Colon (tissue), 2 donors: ENCODE results near the gene HOXC4.

ENCODE experiments used
- FAIRE-seq: peaks from 2 replicates; lab custom pipeline; 2012; peaks lifted over from hg19 to GRCh38; lab: Jason Lieb, UNC
- donor health status: control.
- donor health status: control.

HOXC4 gene

DNA sequence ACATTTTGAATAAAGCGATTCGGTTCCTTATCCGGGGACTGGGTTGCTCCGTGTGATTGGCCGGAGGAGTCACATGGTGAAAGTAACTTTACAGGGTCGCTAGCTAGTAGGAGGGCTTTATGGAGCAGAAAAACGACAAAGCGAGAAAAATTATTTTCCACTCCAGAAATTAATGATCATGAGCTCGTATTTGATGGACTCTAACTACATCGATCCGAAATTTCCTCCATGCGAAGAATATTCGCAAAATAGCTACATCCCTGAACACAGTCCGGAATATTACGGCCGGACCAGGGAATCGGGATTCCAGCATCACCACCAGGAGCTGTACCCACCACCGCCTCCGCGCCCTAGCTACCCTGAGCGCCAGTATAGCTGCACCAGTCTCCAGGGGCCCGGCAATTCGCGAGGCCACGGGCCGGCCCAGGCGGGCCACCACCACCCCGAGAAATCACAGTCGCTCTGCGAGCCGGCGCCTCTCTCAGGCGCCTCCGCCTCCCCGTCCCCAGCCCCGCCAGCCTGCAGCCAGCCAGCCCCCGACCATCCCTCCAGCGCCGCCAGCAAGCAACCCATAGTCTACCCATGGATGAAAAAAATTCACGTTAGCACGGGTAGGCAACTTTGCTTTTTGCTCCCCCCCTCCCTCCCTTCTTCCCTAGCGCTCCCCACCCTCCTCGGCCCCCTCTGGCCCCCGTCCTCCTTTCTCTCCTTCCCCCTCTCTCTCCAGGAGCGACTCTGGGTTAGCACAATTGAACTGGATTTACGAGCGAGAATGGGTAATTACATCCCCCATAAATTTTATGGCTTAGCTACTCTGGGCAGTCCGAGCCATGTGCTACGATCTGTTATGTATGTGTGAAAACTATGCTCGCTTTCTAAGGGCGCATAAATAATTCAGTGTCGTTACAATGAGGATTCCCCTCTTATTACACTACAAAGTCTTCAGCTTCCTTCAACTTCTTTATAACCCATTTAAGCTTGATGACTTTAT, at the start of gene HOXC4:
HOXC4 (plus strand) TSS at position 85 of the 991 bp plus-strand sequence; CDS start at position 173, 88 bp downstream.
- FAIRE-seq = no peak

DNA sequence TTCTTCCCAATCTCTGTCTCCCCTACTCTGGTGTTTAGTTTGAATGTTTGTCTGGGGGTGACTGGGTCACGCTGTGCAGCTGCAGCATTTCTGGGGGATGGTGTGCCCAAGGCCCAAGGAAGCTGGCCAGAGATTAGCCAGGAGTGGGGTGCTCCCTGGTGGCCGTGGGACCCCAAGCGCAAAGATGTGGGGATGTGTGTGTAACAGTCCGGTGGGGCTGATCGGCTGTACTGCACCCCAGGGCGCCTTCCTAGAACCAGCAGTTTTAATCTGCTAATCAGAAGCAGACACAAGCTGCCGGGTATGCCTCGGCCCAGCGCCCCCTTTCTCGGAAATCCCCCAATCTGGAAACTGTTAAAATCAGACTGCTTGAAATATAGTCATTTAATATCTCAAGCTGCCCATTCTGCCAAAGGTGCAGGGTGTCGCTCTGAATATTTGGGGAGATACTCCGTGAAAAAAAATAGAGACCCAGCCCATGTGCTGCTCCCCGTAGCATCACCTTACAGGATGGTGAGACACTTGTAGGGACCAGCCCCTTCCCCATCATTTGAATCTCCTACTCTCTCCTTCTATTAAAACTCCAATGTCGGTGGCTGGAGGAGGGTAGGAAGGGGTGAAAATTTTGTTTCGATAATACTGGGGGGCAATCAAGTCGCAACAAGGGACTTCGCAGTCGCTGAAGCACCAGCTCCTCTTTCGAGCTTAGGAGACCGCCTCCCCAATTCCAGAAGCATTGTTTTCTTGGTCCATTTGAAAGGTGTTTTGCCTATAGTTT, 49.4 kb upstream of the HOXC4 start:
- FAIRE-seq = no peak

DNA sequence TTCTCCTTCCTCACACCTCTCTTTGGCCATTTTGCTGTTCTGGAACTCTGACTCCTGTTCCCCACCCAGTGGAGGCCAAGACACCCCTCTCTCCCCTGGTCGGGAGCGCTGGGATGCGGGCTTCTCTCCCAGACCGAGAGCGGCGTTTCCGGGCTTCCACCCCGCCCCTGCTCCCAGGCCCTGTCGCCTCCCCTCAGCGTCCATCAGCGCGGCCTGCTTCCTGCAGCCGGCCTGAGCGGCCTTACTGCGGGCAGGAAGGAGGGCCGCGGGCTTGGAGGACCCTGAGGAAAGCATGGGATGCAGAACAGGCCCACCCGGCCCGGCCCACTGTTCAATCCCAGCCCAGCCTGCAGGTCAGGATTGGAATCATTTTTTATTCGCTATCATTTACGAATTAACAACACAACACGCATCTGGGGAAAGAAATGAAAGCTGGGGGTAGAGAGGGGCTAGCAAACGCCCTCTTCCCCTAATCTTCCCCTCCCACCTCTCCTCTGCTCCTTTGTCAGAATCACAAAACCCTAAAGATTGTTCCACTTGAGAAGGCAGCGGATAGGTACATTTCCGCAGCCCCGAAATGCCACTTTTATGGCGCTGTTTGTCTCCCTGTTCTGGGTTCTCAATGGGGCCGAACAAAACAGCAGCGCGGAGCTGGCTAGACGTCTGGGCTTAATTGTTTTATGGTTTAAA, 48.6 kb upstream of the HOXC4 start:
- FAIRE-seq = no peak

DNA sequence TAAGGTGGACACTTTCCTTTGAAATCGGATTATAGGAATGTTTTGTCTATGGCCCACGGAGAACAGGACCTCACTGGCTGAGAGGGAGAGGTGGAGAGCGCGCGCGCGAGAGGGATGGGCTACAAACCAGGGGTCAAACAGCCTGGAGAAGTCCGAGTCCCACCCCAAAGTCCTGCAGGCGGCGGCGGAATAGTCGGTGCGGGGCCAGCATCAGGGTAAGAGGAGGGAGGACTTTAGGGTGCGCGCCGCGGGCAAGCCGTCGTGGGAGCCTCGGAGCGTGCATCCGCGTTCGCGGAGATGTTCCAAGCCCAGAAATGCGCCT, 48.1 kb upstream of the HOXC4 start:
- FAIRE-seq = no peak

DNA sequence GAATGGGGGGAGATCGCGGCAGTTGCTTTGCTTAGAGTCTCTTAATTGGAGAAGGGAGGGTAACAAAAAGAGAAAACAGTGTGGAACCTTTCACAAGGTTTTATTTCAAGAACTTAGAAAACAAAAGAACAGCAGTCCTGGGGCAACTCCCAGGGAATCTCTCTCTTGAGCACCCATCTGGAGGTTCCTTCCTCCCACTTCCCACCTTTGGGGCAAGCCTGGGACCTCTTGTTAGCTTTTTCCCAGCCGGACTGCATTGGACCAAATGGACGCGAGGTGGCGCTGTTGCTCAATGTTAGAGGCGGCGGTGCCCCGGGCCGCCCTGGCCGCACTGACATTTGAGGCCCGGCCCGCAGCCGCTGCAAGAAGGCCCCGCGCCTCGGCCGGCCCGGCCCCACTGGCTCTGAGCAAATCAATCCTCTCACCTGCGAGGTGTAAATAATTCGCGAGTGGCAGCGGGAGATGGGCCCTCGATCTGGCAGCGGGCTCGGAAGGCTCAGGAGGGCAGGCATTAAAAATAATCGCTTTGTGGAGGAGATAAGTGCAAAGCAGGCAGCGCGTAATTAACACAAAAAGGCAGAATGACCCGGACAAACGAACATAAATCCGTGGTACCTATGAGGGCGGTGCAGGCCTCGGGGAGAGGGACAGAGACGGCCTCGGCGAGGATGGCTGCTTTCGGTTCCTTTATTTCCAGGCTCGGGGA, 47.6 kb upstream of the HOXC4 start:
- no peak for FAIRE-seq

DNA sequence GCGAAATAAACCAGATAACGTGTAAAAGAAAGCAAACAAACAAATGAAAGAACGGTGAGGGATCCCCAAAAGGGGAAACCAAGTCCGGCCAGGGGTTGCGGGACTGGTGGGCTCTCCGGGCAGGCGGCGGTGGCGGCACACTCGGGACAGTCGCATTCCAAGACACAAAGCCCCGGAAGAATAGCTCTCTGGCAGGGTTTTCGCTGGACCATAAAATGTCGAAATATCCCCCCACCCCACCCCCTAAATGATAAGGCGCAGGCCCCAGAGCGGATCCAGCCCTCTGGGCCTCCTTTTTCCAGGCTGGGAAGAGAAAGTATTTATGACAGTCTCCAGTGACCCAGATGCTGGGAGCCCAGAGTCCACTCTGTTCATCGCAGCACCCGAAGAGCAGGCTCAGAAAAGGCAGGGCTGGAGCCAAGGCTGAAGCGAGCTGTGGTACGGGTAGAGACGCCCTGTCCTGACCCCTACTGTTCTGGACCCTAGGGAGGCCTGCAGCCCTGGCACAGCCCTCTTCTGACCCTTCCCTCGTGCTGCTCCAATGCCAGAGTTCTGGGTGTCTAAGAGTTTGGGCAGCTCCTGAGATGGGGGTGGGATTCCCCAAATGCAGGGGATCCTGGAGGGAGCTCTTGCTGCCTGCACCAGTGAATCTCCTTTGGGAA, 46.9 kb upstream of the HOXC4 start:
- FAIRE-seq = no peak

DNA sequence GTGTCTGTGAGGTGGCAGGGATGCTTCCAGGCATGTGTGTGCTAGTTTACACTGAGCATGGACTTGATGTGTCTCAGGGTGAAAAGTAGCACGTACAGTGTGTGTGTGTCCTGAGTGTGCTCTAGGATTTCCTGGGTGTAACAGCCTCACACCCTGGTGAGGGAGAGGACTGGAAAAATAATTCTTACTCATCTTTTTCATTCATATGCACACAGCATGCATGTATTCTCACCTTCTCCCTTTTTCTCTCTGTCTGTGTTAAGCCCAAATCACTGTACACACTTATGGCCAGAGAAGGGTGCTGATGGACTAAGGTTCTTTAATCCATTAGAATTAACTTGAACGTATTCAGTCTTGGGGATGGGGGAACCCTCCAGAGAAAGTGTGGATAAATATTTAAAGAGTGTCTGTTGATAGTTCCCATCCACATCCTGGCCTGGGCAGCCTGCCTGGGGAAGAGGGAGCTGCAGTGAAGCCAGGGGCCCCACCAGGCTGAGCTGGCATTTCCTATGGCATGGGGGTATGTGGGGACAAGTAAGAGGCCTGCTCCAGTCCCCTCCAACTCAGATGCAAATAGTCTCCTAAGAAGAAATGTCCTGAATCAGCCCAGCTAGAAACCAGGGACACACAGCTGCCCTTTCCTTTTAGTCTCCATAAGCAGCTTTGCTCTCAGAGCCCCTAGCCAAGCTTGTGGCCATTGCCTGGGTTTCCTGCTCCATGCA, 45.9 kb upstream of the HOXC4 start:
- FAIRE-seq = no peak

DNA sequence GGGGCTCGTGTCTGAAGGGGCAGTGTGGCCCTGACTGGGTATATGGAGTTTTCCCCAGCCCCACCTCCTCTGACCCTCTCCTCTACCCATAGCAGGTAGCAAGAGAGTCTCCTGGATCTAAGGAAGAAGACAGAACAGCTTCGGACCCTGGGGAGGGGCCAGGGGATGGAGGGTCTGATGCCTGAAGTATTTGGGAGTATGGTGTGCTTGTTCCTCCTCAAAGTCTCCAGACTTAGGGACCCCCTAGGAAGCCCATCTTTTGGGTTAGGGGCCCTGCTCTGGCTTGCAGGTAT, 45.4 kb upstream of the HOXC4 start:
- FAIRE-seq = no peak

DNA sequence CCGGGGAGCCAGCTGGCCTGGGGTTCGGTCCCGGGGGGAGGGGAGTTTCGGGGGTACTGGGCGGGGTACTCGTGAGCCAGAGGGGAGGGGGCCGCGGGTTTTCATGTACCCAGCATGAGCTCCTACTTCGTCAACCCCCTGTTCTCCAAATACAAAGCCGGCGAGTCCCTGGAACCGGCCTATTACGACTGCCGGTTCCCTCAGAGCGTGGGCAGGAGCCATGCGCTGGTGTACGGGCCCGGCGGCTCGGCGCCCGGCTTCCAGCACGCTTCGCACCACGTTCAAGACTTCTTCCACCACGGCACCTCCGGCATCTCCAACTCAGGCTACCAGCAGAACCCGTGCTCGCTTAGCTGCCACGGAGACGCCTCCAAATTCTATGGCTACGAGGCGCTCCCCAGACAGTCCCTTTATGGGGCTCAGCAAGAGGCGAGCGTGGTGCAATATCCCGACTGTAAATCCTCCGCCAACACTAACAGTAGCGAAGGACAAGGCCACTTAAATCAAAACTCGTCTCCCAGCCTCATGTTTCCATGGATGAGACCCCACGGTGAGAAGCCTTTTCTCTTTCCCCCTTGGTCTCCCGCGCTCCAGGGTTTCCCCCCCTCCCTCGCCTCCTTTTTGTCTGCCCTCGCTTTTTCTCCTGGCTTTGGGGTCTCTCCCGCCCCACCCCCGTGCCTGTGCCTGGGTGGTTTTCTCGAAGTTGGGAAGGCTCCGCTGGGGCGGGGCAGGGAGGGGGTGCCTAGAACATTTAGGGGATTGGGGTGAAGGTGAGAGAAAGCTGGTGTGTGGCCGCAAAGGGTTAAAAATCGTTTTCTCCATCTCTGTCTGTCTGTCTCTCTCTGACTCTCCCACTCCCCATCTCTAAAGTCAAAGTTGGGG, 44.2 kb upstream of the HOXC4 start:
- FAIRE-seq = no peak

DNA sequence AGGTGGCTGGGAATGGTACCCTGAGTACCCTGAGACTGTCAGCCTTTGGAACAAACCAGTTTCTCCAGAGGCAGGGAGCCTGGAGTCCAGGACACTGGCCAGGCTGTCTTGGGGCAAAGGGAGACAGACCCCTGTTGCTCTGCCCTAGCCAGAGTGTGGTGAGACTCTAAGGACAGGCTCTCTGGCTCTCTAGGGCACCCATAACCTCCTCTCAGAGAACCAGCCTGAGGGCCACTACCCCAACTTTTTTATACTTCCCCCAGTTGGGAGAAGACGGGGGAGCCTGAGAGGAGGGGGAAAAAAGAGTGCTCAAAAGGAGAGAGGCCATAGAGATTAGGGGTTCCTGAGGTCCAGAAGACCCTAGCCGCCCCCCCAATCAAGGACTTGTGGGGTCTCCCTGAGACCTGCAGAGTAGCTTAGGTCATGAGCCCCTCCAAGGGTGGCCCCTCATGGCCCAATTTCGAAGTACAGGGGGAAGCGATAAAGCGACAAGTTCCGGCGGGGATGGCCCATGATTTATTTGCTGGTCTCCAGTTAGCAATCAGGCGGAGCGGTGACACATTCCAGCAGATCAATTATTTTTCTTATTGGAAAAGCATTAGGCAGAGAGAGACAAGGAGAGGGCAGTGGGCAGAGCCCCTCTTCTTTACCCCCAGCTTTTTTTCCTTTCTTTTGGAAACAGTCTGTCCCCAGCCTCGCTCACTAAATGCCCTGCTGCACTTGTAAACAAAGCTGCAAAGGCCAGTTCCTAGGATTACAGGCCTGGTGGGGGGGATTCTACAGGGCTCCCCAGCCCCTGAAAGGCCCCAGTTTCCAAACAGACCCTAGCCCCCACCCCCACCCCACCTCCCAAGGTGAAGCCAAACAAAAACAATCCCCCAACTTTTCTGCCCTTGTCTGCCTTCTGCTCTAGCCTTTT, 43.3 kb upstream of the HOXC4 start:
- no peak for FAIRE-seq

DNA sequence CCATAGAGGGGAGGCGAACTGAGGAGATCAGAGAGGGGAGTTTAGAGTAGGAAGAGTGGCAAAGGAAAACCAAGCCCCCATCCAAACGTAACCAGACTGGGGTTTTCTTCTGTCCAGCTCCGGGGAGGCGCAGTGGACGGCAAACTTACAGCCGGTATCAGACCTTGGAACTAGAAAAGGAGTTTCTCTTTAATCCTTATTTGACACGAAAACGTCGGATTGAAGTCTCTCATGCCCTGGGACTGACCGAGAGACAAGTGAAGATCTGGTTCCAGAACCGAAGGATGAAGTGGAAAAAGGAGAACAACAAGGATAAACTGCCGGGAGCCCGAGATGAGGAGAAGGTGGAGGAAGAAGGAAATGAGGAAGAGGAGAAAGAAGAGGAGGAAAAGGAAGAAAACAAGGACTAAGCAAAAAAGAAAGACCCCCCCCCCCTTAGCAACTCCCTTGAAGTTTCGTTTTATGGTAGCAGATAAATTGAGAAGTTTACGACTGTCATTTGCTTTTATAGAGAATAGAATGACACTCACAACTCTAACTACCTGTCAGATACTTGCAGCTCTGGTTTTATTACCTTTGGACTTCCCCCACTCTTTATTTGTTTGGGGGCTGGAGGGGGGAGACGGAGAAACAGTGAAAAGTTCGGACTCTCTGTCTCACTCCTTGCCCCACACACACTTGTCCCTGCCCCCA, 42.5 kb upstream of the HOXC4 start:
- FAIRE-seq = no peak

DNA sequence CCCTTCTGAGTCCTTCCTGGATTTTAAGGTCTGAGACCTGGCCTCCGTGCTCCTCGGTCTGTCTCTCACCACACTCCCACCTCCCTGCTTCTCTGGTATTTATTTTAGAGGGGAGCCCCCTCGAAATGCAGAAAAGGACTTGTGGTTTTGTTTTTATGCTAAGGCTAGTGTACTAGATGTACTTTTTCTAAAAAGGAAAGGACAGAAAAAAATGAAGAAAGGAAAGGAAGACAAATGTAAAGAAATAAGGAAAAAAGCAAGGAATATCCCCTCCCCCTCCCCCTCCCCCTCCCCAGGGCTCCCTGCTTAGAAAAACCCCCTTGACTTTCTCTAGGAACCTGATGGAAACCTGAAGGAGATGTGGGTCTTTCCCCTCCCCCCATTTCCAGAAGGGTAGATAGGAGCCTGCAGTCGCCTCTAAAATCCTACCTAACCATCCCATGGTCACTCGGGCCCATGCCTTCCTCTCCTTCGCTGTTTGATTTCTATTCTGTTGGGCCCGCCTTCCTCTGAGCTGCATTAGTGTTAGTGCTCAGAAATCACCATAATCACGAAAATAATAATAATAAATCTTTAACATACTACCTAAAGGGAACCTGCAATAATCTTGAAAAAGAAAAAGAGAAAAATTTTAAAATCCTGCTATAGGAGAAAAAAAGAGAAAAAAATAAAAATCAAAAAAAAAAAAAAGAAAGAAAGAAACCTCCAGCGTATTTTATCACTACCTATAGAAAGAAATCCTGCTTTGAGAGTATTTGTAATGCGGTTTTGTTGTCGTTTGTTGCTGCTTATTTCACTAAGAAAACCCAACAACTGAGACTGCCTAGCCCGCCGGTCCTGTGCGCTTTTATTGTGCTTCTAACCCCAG, 41.7 kb upstream of the HOXC4 start:
- no peak for FAIRE-seq

DNA sequence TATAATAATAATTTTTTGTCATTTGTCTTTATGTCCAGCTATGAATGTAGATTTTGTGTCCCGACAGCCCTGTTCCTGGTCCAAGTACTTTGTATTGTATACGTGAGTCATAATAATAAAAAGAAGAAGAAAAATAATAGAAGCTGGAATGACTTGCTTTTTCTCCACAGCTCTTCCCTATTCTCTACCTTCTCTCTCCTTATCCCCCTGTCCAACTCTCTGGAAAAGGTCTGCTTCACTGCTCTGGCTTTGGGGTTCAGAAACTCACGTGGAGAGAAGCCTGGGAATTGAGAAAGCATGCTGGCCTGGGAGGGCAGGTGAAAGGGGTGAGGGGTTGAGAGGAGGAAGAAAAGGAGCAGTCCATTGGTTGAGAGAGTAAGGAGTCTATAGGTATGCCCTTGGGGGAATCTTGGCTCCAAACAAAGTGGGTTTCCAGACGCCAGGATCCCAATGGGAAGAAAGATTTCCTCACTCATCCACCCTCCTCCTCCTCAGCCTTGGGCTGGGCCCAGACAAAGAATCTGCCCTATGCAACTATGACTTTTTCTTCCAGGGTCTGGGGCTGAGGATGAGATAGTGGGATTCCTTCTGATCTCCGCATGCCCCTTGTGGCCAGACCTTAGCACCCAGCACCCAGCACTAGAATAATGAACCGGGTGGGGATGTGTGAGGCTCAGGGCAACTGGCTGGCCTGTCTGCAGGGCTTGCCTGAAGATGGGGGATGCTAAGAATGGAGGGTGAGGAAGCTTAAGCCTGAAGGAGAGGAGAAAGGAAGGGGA, 40.8 kb upstream of the HOXC4 start:
- no peak for FAIRE-seq

DNA sequence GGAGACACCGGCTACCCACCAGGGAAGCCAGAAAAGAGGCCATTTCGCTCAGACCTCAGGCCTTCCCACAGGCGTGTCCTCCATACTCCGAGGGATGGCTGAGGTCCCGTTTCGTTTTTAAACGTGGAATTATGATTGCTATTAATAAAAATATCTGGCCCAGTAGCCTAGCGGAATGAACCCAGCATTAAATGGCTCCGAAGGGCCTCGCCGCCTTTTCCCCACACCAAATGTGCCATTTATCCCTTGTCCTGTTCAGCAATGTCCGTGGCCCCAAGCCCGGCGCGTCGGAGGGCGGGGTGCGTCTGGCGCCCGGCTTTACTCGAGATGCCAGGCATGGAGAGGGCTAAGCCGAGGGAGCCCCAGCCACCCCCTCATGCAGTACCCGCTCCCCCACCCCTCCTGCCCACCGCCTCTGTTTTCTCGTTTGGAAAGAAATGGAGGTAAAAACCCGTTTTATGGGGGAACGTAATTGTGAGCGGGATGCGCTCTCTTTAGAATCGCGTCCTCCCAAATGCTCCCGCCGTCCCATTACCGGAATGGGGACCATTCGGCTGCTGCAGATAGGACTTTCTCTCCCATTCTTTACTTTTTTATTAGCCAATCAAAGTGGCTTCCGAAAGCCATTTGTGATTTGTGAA, 39.1 kb upstream of the HOXC4 start:
- no peak for FAIRE-seq

DNA sequence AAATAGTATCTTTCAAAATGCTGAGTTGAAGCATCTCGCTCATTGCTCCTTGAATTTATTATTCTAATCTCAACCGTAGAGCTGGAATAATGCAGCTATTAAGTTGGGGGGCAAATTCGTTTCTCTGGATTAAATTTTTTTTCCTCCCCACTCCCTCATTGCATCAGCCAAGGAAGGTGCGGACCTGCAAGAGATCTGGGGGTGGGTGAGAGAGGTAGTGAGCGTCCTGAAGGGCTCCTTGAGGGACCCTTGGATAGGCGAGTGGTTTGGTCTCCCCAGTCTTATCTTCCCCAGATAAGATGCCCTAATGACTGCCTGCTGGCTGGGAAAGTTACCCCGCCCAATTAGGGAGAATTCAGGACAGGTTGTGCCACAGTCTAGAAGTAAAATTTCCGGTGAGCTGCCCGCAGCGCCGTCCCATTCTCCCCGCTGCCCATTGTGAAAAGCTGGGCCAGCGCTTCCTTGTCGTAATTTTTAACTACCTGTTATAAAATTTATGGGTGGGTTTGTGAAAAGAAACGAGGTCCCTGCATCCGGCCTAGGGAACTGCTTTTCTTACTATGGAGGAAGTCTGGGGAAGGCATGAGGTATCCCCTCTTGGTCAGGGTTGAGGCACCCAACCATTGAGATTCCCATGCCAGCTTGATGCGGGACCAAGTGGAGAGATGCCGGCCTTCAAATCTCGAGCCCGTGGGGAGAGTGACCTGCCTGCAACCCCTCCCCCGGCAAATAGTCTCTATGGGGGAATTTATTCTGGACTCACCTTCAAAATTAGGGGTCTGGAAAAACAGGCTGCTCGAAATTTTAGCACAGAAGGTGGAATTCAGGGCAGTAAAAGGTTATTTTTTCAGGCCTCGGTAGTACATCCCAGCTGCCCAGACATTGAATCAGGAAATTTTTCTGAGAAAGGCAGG, 38.4 kb upstream of the HOXC4 start:
- no peak for FAIRE-seq
